GM21717 (cell line): Measurements from ENCODE around the gene ZNF408.

Experiments used
- ATAC-seq: cut with Tn5 transposase; IDR thresholded peaks from one replicate; pipeline ENCODE4 v1.9.1; 2021; ENCODE audit warnings: mild to moderate bottlenecking, moderate library complexity; ENCODE audit not compliant: unreplicated experiment

ZNF408 gene

DNA sequence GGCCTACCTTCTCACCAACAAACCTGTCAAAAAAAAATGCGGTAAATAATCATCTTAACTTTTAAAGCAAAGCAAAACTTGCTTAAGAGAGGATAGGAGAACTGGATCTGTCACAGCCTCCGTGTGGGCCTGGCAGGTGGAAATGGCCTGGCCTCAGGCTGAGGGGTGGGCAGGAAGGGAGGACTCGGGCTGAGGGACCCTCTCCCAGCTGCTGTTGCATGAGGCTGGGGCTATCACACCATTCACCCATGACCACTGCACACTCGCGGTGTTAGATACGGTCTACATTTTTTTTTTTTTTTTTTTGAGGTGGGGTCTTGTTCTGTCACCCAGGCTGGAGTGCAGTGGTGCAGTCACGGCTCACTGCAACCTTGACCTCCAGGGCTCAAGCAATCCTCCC, 24.9 kb upstream of the ZNF408 start:
- no peak for ATAC-seq

- ATAC-seq, result no peak
Measured at GRCh38 chr11:46676436-46677158, 24.2 kb upstream of the ZNF408 start.

DNA sequence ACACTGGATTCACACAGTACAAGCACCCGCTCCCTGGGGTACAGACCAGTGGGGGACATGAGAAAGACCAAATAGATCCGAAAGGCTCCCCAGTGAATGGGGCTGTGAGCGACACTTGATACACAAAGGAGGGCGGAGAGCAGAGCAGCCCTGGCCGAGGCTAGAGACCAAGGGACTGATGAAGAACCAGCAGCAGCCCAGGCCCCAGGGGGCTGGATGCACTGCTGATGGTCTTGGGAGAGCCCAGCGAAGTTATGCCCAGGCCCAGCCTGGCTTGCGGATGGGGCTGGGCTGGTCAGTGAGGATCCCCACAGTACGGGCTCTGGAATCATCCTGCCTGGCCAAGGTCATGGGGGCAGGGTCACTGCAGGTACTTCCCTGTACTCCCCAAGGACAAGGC, 23.7 kb upstream of the ZNF408 start:
- ATAC-seq, result no peak

DNA sequence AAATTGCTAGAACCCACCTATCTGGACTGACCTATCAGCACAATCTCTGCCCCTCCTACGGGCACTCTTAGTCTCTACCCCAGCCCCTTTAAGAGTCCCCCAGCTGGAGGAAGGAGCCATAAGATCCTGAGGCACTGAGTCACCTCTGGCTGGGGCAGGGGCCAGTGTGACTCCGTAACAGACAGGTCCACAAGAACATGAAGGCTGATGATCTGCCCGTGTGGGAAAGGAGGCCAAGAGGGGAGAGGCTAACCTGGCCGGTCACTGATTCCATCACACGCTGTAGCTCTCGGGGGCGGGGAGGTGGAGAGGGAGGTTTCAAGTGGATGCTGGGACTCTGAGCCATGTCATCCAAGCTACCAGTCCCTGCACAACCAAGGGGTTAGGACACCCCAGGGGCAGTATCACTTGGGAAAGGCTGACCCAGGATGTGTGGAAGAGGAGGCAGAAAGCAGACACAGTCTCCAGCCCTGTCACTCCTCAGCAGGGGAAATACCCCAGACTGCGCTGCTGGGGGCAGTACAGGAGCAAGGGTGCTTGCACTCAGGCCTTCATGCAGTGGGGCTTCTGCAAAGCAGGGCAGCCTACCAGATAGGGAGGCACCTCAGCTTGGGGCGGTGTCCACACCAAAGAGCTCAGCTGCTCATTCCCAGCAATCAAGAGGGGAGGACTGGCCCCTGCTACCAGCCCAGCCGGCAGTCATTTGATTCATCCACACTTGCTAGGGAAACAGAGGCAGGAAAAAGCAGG, 22.7 kb upstream of the ZNF408 start:
- no peak for ATAC-seq

GRCh38 chr11:46678741-46679130, 22.1 kb upstream of the ZNF408 start:
- ATAC-seq, result no peak

GRCh38 chr11:46679241-46680163, 21.3 kb upstream of the ZNF408 start:
- ATAC-seq, result no peak

GRCh38 chr11:46680164-46680760, 20.6 kb upstream of the ZNF408 start:
- ATAC-seq, result no peak

DNA sequence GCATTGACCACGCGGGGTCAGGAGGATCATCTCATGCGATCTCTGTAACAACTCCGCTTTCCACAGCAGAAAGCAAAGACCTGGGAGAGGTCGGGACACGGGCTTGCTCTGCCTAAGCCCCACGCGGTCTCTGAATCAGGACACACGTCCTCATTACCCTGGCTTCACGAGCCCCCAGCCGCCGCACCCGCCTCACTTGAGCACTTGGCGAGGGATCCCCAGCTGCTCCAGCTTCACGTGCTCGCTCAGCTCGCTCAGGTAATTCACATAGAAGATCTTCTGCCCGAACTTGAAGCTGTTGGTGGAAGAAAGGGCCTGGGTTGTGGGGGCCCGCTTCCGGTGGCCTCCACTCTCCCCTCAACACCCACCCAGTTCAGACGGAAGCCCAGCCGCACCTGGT, 20.0 kb upstream of the ZNF408 start:
- ATAC-seq, result no peak

DNA sequence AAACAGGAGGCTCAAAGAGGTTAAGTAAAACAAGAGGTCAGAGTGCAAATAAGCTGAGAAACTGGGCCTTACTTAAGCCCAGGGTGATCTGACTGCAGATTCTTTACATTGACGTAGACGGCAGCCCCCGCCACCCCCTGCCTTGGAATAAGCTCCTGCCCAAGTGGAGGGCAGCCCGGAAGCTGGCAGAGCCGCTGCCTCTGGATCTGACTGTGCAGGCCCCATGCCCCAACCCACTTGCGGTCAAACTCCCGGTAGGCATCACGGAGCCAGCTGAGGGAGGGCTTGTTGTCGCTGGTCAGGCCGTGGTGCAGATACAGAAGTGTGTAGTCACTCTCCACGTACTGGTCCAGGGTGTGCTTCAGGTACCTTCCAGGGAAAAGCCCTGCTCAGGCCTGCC, 19.0 kb upstream of the ZNF408 start:
- ATAC-seq, result no peak

DNA sequence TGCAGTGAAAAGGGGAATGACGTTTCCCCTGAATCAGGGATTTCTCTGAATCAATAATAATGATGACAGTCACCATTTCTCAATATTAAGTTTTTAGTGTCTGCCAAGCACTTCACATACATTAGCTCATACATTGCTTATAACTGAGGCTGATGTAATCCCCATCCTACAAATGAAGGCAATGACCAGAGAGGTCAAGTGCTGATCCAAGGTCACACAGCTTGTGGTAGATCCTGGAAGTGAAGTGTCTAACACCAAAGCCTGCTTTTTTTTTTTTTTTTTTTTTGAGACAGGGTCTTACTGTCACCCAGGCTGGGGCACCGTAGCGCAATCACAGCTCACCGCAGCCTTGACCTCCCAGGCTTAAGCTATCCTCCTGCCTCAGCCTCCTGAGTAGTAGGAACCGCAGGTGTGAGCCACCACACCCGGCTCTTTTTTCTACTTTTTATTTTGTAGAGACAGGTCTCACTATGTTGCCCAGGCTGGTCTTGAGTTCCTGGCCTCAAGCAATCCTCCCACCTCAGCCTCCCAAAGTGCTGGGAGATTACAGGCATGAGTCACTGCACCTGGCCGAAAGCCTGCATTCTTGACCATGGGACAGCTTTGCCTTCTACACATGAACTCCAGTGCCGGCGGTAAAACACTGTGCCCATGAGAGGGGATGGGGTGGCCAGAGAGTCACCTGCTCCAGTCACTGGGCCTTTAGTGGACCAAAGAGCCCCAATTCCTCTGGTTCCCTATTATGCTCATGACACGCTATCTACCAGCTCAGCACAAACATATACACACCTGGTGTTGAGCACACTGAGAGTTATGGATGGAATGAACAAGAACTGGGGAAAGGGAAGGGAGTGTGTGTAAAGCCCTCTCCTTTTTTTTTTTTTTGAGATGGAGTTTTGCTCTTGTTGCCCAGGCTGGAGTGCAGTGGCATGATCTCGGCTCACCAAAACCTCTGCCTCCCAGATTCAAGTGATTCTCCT, 17.8 kb upstream of the ZNF408 start:
- ATAC-seq, result no peak

- ATAC-seq, result no peak
Measured at GRCh38 chr11:46684367-46684766, 16.5 kb upstream of the ZNF408 start.

DNA sequence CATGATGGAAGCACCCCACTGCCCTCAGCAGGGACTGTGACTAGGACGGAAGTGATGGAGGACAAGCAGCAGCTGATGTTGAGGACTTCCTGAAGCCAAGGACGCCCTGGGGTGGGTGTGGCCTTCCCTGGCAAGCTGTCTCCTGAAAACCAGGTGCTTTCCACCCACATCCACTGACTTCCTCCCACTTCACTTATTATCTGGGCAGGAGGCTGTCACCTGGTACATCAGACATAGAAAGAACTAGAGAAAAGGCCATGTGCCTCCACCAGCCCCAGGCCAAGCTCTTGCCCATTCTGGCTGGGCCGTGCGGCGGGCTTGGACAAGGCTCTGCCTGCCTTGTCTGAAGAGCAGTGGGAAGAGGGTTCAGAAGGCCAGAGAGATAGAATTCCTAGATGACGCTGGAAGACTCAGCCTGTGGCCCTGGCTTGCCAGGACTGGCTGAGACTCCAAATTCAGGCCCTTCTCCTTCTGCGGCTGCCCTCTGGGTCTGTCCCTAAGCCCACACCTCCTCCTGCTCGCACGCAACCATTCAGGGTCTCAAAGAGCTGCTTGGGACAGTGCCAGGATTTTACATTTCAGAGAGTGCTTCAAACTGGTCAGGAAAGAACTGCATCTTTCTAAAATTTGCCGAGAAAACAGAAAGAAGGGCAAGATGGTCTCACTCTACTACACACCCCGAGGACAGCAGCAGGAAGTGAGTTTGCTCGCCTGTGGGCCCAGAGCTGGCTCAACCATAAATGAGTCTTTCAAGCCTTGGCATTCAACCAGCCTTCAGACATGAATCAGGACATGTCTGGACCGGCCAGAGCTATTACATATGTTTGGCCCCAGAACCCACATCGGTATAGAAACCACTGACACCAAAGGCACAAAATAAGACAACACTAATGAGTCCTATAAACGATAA, 13.7 kb upstream of the ZNF408 start:
- ATAC-seq, result no peak

- ATAC-seq, result no peak
Measured at GRCh38 chr11:46690702-46691101, 10.1 kb upstream of the ZNF408 start.

- ATAC-seq, result no peak
Measured at GRCh38 chr11:46692450-46692849, 8.4 kb upstream of the ZNF408 start.

GRCh38 chr11:46693597-46694012, 7.2 kb upstream of the ZNF408 start:
- ATAC-seq, result no peak

GRCh38 chr11:46694072-46694471, 6.8 kb upstream of the ZNF408 start:
- no peak for ATAC-seq

DNA sequence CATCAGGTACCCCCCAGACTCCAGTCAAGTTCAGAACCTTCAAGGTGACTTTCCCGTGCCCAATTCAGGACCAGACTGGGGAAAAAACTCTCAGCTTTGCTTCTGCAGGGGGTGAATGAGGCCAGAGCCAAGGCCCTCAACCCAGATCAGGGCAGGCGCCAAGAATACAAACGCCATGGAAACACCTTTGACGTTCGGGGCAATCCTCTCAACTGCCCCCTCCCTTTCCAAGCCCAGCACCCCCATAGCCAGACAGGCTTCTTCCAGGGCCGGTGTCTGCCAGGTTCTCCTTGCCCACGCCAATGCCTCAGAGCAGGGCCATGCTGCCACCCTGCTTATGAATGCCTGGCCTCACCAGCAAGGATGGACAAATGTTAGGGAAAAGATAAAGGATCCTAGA, 6.2 kb upstream of the ZNF408 start:
- no peak for ATAC-seq

- no peak for ATAC-seq
Measured at GRCh38 chr11:46695345-46696211, 5.3 kb upstream of the ZNF408 start.
